ENCODE results near the gene TNC.

TNC gene

GRCh38 chr9:115117999-115118878 lies at the start of gene TNC:
Gene TNC (minus strand): TSS chr9:115118157. CDS start chr9:115091018, 27,139 bp downstream.
- DNase-seq (ENCODE audit: extremely low read depth in 1 of 2, low read depth in 1 of 2): no peak

- DNase-seq (ENCODE audit: extremely low read depth in 1 of 2, low read depth in 1 of 2): no peak
Measured at GRCh38 chr9:115167175-115167574, 49.2 kb upstream of the TNC start.

GRCh38 chr9:115165233-115165632 lies 47.3 kb upstream of the TNC start:
- no peak for DNase-seq (ENCODE audit: extremely low read depth in 1 of 2, low read depth in 1 of 2)

GRCh38 chr9:115164511-115164974 lies 46.6 kb upstream of the TNC start:
- DNase-seq (ENCODE audit: extremely low read depth in 1 of 2, low read depth in 1 of 2): no peak

- DNase-seq (ENCODE audit: extremely low read depth in 1 of 2, low read depth in 1 of 2): no peak
Measured at GRCh38 chr9:115162946-115163345, 45.0 kb upstream of the TNC start.

GRCh38 chr9:115161446-115161845 lies 43.5 kb upstream of the TNC start:
- DNase-seq (ENCODE audit: extremely low read depth in 1 of 2, low read depth in 1 of 2): no peak

GRCh38 chr9:115158661-115159481 lies 40.9 kb upstream of the TNC start:
- no peak for DNase-seq (ENCODE audit: extremely low read depth in 1 of 2, low read depth in 1 of 2)

- no peak for DNase-seq (ENCODE audit: extremely low read depth in 1 of 2, low read depth in 1 of 2)
Measured at GRCh38 chr9:115157245-115157674, 39.3 kb upstream of the TNC start.

- no peak for DNase-seq (ENCODE audit: extremely low read depth in 1 of 2, low read depth in 1 of 2)
Measured at GRCh38 chr9:115155037-115155436, 37.1 kb upstream of the TNC start.

- DNase-seq (ENCODE audit: extremely low read depth in 1 of 2, low read depth in 1 of 2): no peak
Measured at GRCh38 chr9:115154617-115155016, 36.7 kb upstream of the TNC start.

GRCh38 chr9:115152281-115152820 lies 34.4 kb upstream of the TNC start:
- no peak for DNase-seq (ENCODE audit: extremely low read depth in 1 of 2, low read depth in 1 of 2)

- no peak for DNase-seq (ENCODE audit: extremely low read depth in 1 of 2, low read depth in 1 of 2)
Measured at GRCh38 chr9:115148721-115149120, 30.8 kb upstream of the TNC start.

- DNase-seq (ENCODE audit: extremely low read depth in 1 of 2, low read depth in 1 of 2): no peak
Measured at GRCh38 chr9:115146581-115147021, 28.6 kb upstream of the TNC start.

- DNase-seq (ENCODE audit: extremely low read depth in 1 of 2, low read depth in 1 of 2): no peak
Measured at GRCh38 chr9:115144706-115145105, 26.7 kb upstream of the TNC start.

- no peak for DNase-seq (ENCODE audit: extremely low read depth in 1 of 2, low read depth in 1 of 2)
Measured at GRCh38 chr9:115143689-115144088, 25.7 kb upstream of the TNC start.

GRCh38 chr9:115142517-115143270 lies 24.7 kb upstream of the TNC start:
- DNase-seq (ENCODE audit: extremely low read depth in 1 of 2, low read depth in 1 of 2): no peak

- DNase-seq (ENCODE audit: extremely low read depth in 1 of 2, low read depth in 1 of 2): no peak
Measured at GRCh38 chr9:115142090-115142489, 24.1 kb upstream of the TNC start.

- no peak for DNase-seq (ENCODE audit: extremely low read depth in 1 of 2, low read depth in 1 of 2)
Measured at GRCh38 chr9:115141612-115142011, 23.7 kb upstream of the TNC start.

GRCh38 chr9:115138151-115138550 lies 20.2 kb upstream of the TNC start:
- DNase-seq (ENCODE audit: extremely low read depth in 1 of 2, low read depth in 1 of 2): no peak

GRCh38 chr9:115137526-115137925 lies 19.6 kb upstream of the TNC start:
- DNase-seq (ENCODE audit: extremely low read depth in 1 of 2, low read depth in 1 of 2): no peak
